ENCODE data around the gene STK32C.

GRCh38 chr10:132351611-132352010 lies 43.9 kb upstream of the STK32C start:
- TF ChIP-seq, protein P1, sequence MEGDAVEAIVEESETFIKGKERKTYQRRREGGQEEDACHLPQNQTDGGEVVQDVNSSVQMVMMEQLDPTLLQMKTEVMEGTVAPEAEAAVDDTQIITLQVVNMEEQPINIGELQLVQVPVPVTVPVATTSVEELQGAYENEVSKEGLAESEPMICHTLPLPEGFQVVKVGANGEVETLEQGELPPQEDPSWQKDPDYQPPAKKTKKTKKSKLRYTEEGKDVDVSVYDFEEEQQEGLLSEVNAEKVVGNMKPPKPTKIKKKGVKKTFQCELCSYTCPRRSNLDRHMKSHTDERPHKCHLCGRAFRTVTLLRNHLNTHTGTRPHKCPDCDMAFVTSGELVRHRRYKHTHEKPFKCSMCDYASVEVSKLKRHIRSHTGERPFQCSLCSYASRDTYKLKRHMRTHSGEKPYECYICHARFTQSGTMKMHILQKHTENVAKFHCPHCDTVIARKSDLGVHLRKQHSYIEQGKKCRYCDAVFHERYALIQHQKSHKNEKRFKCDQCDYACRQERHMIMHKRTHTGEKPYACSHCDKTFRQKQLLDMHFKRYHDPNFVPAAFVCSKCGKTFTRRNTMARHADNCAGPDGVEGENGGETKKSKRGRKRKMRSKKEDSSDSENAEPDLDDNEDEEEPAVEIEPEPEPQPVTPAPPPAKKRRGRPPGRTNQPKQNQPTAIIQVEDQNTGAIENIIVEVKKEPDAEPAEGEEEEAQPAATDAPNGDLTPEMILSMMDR (IDR thresholded peaks at IDR 0.05 in 4 of 5, conservative IDR thresholded peaks at IDR 0.05 in 1 of 5): no peak
- TF ChIP-seq POLR2A (IDR thresholded peaks at IDR 0.05): no peak

All from gastrocnemius medialis (tissue), 4 donors.